WERI-Rb-1 (cell line): ENCODE data around the gene KLHL17.
"Not testable (repeated sequence)": the region's sequence is repeated elsewhere in the genome, so short reads cannot be mapped to it uniquely, and the experiment has no call there.

Experiments used
- DNase-seq: peaks from one replicate; pipeline ENCODE4 v3.0.0-alpha.2; 2020
- H3K27ac ChIP-seq: fragments of 250-450 bp; sonication (Bioruptor Pico); 2 replicates; pipeline ENCODE4 v1.5.1; 2020; ENCODE audit warnings: mild to moderate bottlenecking, moderate library complexity
- H3K27me3 ChIP-seq: fragments of 250-450 bp; sonication (Bioruptor Pico); 2 replicates; pipeline ENCODE4 v1.5.1; 2021; ENCODE audit warnings: mild to moderate bottlenecking, low read depth, moderate library complexity; ENCODE audit not compliant: insufficient read depth, severe bottlenecking
- H3K36me3 ChIP-seq: fragments of 250-450 bp; sonication (Bioruptor Pico); 2 replicates; pipeline ENCODE4 v1.5.1; 2020; ENCODE audit warnings: mild to moderate bottlenecking, moderate library complexity
- H3K4me3 ChIP-seq: 2 replicates; pipeline ENCODE4 v1.5.1; 2011; ENCODE audit warnings: low read depth, mild to moderate bottlenecking, control low read depth, low read length
- H3K9me3 ChIP-seq: fragments of 250-450 bp; sonication (Bioruptor Pico); 2 replicates; pipeline ENCODE4 v1.5.1; 2021; ENCODE audit warnings: mild to moderate bottlenecking, moderate library complexity; ENCODE audit not compliant: severe bottlenecking
- TF ChIP-seq, protein P1 (sequence below): IDR thresholded peaks from 2 replicates; pipeline ENCODE4 v1.5.1; 2011; ENCODE audit warnings: low read depth, mild to moderate bottlenecking, control low read depth, inconsistent platforms, low read length

The KLHL17 gene

DNA sequence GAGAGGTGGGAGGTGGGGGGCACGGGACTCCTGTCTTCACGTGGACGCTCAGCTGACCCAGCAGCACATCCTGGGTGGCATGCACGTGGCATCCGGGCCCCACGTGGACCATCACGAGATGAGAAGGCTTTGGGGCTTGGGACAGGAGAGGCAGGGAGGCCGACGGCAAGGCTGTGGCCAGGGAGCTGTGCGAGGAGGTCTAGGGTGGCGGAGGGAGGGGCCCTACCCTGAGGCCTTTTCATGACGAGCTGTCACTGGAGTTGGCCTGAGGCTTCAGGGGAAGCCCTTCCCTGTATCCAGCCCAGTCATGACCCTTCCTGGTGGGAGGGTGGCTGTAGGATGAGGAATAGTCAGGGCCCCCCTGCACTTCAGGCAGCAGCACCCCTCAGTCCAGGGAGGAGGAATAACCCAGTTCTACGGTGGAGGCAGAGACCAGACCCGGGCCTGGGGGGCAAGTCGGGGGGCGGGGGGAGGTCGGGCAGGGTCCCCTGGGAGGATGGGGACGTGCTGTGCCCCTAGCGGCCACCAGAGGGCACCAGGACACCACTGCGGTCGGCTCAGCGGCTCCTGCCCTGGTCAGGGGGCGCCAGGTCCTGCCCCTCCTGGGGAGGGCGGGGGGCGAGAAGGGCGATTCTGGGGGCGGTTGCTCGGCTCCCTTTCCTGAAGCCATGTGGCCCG is 23.6 kb downstream of the KLHL17 start:
- Histone ChIP-seq H3K27me3 (no peaks in the 10 kb centered on the region), H3K27ac (no peak overlapping the region), H3K9me3 (no peaks in the 10 kb centered on the region), H3K4me3 (no peak overlapping the region), H3K36me3 (no peaks in the 10 kb centered on the region)
- TF ChIP-seq, protein P1, sequence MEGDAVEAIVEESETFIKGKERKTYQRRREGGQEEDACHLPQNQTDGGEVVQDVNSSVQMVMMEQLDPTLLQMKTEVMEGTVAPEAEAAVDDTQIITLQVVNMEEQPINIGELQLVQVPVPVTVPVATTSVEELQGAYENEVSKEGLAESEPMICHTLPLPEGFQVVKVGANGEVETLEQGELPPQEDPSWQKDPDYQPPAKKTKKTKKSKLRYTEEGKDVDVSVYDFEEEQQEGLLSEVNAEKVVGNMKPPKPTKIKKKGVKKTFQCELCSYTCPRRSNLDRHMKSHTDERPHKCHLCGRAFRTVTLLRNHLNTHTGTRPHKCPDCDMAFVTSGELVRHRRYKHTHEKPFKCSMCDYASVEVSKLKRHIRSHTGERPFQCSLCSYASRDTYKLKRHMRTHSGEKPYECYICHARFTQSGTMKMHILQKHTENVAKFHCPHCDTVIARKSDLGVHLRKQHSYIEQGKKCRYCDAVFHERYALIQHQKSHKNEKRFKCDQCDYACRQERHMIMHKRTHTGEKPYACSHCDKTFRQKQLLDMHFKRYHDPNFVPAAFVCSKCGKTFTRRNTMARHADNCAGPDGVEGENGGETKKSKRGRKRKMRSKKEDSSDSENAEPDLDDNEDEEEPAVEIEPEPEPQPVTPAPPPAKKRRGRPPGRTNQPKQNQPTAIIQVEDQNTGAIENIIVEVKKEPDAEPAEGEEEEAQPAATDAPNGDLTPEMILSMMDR, result peak; percentile 90
- DNase-seq, result peak; percentile 60

DNA sequence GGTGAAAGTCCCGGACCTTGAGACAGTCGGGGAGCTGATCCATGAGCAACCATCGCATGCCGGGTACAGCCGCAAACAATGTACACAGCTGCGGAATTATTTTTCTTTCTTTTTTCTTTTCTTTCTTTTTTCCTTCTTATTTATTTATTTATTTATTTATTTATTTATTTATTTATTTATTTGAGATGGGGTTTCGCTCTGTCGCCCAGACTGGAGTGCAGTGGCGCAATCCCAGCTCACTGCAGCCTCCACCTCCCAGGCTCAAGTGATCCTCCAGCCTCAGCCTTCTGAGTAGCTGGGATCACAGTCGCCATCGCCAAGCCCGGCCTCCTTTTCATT is 24.1 kb downstream of the KLHL17 start:
- Histone ChIP-seq H3K27me3 (no peaks in the 10 kb centered on the region), H3K27ac (no peak overlapping the region), H3K9me3 (no peaks in the 10 kb centered on the region), H3K36me3 (no peaks in the 10 kb centered on the region), H3K4me3 (no peak overlapping the region)
- TF ChIP-seq, protein P1, result no peak
- no peak for DNase-seq

DNA sequence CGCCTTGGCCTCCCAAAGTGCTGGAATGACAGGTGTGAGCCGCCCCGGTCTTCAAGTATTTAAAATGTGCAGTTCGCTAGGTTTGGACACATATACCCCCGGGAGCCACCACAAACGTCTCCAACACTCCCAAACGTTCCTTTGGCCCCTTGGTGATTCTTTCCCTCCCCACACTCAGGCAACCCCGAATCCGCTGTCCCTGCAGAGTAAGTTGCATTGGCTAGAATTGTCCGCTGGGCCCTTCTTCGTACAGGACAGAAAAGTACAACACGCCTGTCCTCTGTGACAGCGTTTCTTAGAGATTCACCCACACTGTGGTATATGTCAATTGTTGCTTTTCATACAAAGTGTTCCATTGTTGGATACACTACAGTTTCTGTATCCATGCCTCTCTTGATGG is 24.7 kb downstream of the KLHL17 start:
- no peak for DNase-seq
- Histone ChIP-seq H3K9me3 (no peaks in the 10 kb centered on the region), H3K4me3 (no peak overlapping the region), H3K27ac (no peak overlapping the region), H3K27me3 (no peaks in the 10 kb centered on the region), H3K36me3 (no peaks in the 10 kb centered on the region)
- TF ChIP-seq, protein P1, result no peak

DNA sequence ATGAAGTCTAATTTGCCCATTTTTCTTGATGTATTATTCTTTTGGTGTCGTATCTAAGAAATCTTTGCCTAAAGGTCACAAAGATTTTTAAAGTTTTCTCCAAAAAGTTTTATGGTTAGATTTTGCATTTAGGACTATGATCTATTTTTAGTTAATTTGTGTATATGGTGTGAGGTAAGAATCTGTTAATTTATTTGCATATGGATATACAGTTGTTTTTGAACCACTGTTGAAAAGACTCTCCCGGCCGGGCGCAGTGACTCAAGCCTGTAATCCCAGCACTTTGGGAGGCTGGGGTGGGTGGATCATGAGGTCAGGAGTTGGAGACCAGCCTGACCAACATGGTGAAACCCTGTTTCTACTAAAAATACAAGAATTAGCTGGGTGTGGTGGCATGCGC is 27.7 kb downstream of the KLHL17 start:
- not testable (repeated sequence) for H3K27me3 ChIP-seq

DNA sequence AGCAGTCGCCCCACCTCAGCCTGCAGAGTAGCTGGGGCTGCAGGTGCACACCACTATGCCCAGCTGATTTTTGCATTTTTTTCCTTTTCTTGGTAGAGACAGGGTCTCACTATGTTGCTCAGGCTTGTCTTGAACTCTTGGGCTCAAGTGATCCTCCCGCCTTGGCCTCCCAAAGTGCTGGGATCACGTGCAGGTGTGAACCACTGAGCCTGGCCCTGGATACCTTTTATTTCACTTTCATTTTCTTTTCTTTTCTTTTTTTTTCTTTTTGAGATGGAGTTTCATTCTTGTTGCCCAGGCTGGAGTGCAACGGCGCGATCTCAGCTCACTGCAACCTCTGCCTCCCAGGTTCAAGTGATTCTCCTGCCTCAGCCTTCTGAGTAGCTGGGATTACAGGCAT is 30.9 kb downstream of the KLHL17 start:
- not testable (repeated sequence) for H3K27ac ChIP-seq, H3K9me3 ChIP-seq, H3K27me3 ChIP-seq, DNase-seq, H3K4me3 ChIP-seq, H3K36me3 ChIP-seq

More for the DNA sequence above, 27.7 kb downstream of the KLHL17 start:
- not testable (repeated sequence) for H3K9me3 ChIP-seq, DNase-seq, H3K4me3 ChIP-seq, H3K27ac ChIP-seq, H3K36me3 ChIP-seq

DNA sequence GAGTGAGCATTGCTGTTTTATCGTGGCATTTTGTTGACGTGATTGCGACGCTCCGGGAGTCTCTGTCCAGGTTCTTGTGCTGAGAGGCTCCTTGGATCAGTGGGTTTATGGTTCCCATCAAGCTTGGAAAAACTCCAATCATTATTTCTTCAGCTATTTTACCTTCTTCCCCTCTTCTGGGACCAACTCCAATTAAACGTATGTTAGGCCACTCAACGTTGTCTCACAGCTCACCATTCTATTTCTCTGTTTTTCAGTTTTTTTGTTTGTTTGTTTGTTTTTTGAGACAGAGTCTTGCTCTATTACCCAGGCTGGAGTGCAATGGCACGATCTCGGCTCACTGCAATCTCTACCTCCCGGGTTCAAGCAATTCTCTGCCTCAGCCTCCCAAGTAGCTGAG is 31.5 kb downstream of the KLHL17 start:
- H3K36me3 ChIP-seq, result no peaks in the 10 kb centered on the region
- no peak overlapping the region for H3K27ac ChIP-seq
- no peak for DNase-seq
- H3K9me3 ChIP-seq, result peaks cover 3% of the 10 kb centered on the region
- no peak overlapping the region for H3K4me3 ChIP-seq
- H3K27me3 ChIP-seq, result no peaks in the 10 kb centered on the region
- TF ChIP-seq, protein P1, result no peak

DNA sequence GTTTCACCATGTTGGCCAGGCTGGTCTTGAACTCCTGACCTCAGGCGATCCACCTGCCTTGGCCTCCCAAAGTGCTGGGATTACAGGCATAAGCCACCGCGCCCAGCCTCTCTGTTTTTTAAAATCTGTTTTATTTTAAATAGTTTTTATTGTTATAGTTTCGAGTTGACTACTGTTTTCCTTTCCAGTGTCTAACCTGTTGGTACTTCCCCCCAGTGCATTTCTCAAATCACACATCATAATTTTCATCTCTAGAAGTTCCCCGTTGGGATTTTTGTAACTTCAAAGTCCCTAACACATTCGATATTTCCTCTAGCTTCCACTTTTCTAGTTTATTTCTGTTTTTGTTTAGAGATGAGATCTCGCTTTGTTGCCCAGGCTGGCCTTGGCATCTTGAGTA is 32.0 kb downstream of the KLHL17 start:
- DNase-seq, result no peak
- peaks cover 3% of the 10 kb centered on the region for H3K9me3 ChIP-seq
- H3K4me3 ChIP-seq, result no peak overlapping the region
- H3K27me3 ChIP-seq, result no peaks in the 10 kb centered on the region
- H3K27ac ChIP-seq, result no peak overlapping the region
- H3K36me3 ChIP-seq, result peaks cover 1% of the 10 kb centered on the region
- TF ChIP-seq, protein P1, result no peak
